H1 (cell line): ENCODE measurements around the gene CMSS1. TPM values are rescaled to one million over a fixed set of nuclear protein-coding genes. Genes with fewer than 3 reads are reported as not detected.

Experiments
- BACH1 ChIP-seq: IDR thresholded peaks from 2 replicates; pipeline ENCODE4 v1.6.1; 2012; ENCODE audit warnings: low read length, improper control_type of control experiment
- BRCA1 ChIP-seq: IDR thresholded peaks from 2 replicates; pipeline ENCODE4 v1.6.1; 2012; ENCODE audit warnings: low read depth, low read length, improper control_type of control experiment
- CHD7 ChIP-seq: fragments of 300-600 bp; sonication (generic); IDR thresholded peaks from 2 replicates; pipeline ENCODE4 v1.7.1; 2012; ENCODE audit warnings: low read length, moderate library complexity, mild to moderate bottlenecking, inconsistent platforms; ENCODE audit not compliant: insufficient replicate concordance
- EP300 ChIP-seq, 2 experiments: IDR thresholded peaks; 1 replicate in 1 of 2; 2 replicates in 1 of 2; pipeline ENCODE4 v1.6.1; 2011 to 2012; ENCODE audit warnings: low read depth in 2 of 2, low read length in 2 of 2, mild to moderate bottlenecking in 2 of 2, borderline replicate concordance in 1 of 2, inconsistent platforms in 1 of 2, moderate library complexity in 1 of 2
- MAFK ChIP-seq: IDR thresholded peaks from 2 replicates; pipeline ENCODE4 v1.6.1; 2012; ENCODE audit warnings: low read depth, mild to moderate bottlenecking, improper control_type of control experiment, low read length
- RXRA ChIP-seq: IDR thresholded peaks from 2 replicates; pipeline ENCODE4 v1.6.1; 2011; ENCODE audit warnings: low read depth, mild to moderate bottlenecking, low read length, moderate library complexity; ENCODE audit not compliant: insufficient read depth
- polyA plus RNA-seq, 7 experiments: library from polyadenylated mRNA; depleted of rRNA in 3 of 7; stranded (reverse) in 5 of 7; unstranded in 2 of 7; fragments of >200 nt in 5 of 7; fragments of 200-250 nt in 2 of 7; gene quantifications; 1 replicate in 5 of 7; 2 replicates in 1 of 7; 4 replicates in 1 of 7; pipeline versions ENCODE4 v1.2.1 to v1.2.3, GENCODE V29; 2011 to 2013; ENCODE audit warnings: missing spikeins in 2 of 7, mixed read lengths in 2 of 7
- total RNA-seq: library from RNA; stranded (reverse); fragmentation: NEBNext Ultra II Directional; extraction: Animal tissue kit (Norgen Biotek cat#: 25700); gene quantifications from 2 replicates; pipeline ENCODE4 v1.2.1, GENCODE V29; 2021
- TF ChIP-seq, protein P1 (sequence below): IDR thresholded peaks from 2 replicates; pipeline ENCODE4 v1.6.1; 2012; ENCODE audit warnings: inconsistent platforms

CMSS1 gene
- total and polyA plus RNA-seq, 2 of the 8 experiments (the other 6 are each of a cell fraction or from before 2014, with no cell fraction given), result 15.2 to 75.1 TPM

DNA sequence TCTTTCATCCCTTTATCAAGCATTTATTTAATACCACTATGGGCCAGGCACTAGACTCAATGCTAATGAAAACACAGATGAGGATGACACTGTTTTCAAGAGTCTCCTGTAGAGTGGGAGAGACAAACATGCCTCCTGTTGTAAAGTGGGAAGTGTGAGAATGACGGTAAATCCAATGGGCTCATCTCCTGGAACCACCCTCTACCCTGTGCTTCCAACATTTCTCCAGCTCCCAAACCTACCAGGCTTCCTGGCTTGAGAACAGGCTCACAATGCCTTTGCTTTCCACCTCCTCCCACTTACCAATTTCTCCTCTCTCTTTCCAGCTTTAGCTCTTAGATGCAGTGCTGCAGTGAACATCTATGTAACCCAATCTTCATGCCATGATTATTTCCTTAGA is 389.0 kb downstream of the CMSS1 start (continued):
- TF ChIP-seq CHD7 (no peak), BRCA1 (no peak), EP300 (IDR thresholded peaks at IDR 0.05; ENCODE audit: borderline replicate concordance in 1 of 2, low read depth in 2 of 2, low read length in 2 of 2) (no peak), MAFK (no peak), BACH1 (no peak), RXRA (no peak)
- TF ChIP-seq, protein P1, sequence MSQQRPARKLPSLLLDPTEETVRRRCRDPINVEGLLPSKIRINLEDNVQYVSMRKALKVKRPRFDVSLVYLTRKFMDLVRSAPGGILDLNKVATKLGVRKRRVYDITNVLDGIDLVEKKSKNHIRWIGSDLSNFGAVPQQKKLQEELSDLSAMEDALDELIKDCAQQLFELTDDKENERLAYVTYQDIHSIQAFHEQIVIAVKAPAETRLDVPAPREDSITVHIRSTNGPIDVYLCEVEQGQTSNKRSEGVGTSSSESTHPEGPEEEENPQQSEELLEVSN, result no peak
